Ovary (tissue), 9 donors: Measurements from ENCODE around the gene FMNL1. TPM values are rescaled to one million over a fixed set of nuclear protein-coding genes. Genes with fewer than 3 reads are reported as not detected.

Experiments used
- DNase-seq, 5 donors: peaks; one replicate each; pipeline ENCODE4 v3.0.0-alpha.2; 2019 to 2020
- H3K27ac ChIP-seq, 2 donors: fragments of 200-600 bp; one replicate each; pipeline versions ENCODE4 v1.5.1 to v1.8.0; 2019 to 2022
- H3K27me3 ChIP-seq: fragments of 200-600 bp; one replicate; pipeline ENCODE4 v1.8.0; 2022
- H3K36me3 ChIP-seq: fragments of 200-600 bp; sonication (generic); one replicate; pipeline ENCODE4 v1.5.1; 2019
- H3K4me1 ChIP-seq: one replicate; pipeline ENCODE4 v1.8.1; 2013; ENCODE audit warnings: mild to moderate bottlenecking, moderate library complexity; ENCODE audit not compliant: insufficient read depth
- H3K4me3 ChIP-seq: fragments of 200-600 bp; sonication (generic); one replicate; pipeline ENCODE4 v1.5.1; 2017
- H3K9me3 ChIP-seq, 2 donors: fragments of 200-600 bp in 1 of 2; sonication (generic) in 1 of 2; one replicate each; pipeline versions ENCODE4 v1.5.1 to v1.8.1; 2013 to 2019; ENCODE audit warnings: mild to moderate bottlenecking in 1 of 2, moderate library complexity in 1 of 2
- EP300 ChIP-seq: sonication (generic); formaldehyde crosslinking; IDR thresholded peaks from one replicate; pipeline ENCODE4 v1.6.1; 2017; ENCODE audit warnings: antibody characterized with exemption
- POLR2A ChIP-seq: fragments of 450-650 bp; IDR thresholded peaks from one replicate; pipeline ENCODE4 v1.6.1; 2017; ENCODE audit warnings: antibody characterized with exemption, mild to moderate bottlenecking, moderate library complexity
- WGBS, 3 donors: extraction: QIAGEN DNeasy Blood & Tissue Kit in 1 of 3; methylation state at CpG; one replicate each; pipeline versions ENCODE4 v1.1.5 to v1.1.7; 2013 to 2017; 5-methylcytosine and 5-hydroxymethylcytosine counted together
- intact Hi-C, 4 donors: fragments of 100-400 bp; cut with DNase I; formaldehyde crosslinking; loops; one replicate each; pipeline versions ENCODE4 v1.11.0 to v1.15.1; 2022 to 2023
- polyA plus RNA-seq, 2 donors: library from polyadenylated mRNA; stranded (reverse); fragments of 200-250 nt in 1 of 2; fragments of 350-450 nt in 1 of 2; fragmentation: Illumina TruSeq in 1 of 2; extraction: RNeasy Lipid Tissue Mini Kit (QIAGEN cat#74804) in 1 of 2; gene quantifications; one replicate each; pipeline ENCODE4 v1.2.3, GENCODE V29; 2013 to 2014
- total RNA-seq, 7 donors: library from RNA; depleted of rRNA in 2 of 7; stranded (reverse); fragments of >200 nt in 2 of 7; fragmentation: NEBNext Ultra II Directional in 3 of 7; extraction: Animal tissue kit (Norgen Biotek cat#: 25700) in 3 of 7; gene quantifications; one replicate each; pipeline versions ENCODE4 v1.1.0 to v1.2.4, GENCODE V29; 2016 to 2023
- TF ChIP-seq, protein P1 (sequence below), 3 donors: fragments of 450-650 bp in 2 of 3; fragments of 200-600 bp in 1 of 3; IDR thresholded peaks; one replicate each; pipeline versions ENCODE4 v1.5.1 to v1.8.0; 2016 to 2022; ENCODE audit warnings: antibody characterized with exemption in 3 of 3, mild to moderate bottlenecking in 1 of 3
- donor health status: DM: no; HTN: no; CAD: no; lungs with moderate emphysema.
- donor health status: DM: no; HTN: no; CAD: no.
- donor health status: Bipolar disorder and iron deficiency.
- donor health status: DM: yes; HTN: yes; CAD: no.
- donor health status: DM: no; HTN: no; CAD: no.
- donor health status: DM: yes; HTN: yes; CAD: no.

FMNL1 gene
- total and polyA plus RNA-seq, 9 donors: 2.1 to 24.0 (median 6.1) TPM

DNA sequence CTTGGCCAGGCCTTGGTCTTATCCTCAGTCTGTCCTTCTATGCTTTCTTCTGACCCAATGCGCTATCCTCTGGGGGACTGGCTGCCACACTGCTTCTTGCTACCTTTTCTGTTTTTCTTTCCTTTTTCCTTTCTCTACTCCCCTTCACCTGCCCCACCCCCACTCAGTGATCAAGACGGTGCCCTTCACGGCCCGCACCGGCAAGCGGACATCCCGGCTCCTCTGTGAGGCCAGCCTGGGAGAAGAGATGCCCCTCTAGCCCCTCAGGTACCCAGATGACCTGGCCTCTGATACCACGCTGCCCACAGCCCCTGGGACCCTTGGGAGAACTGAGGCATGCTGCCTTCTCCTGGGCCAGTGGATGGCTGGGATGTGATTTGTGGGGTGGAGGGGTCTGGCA, 24.7 kb downstream of the FMNL1 start:
- Histone ChIP-seq H3K4me1 (peaks cover 10% of the 10 kb centered on the region), H3K27me3 (no peaks in the 10 kb centered on the region), H3K27ac (no peak overlapping the region), H3K36me3 (no peaks in the 10 kb centered on the region), H3K9me3 (no peaks in the 10 kb centered on the region), H3K4me3 (no peak overlapping the region)
- TF ChIP-seq POLR2A (no peak), EP300 (no peak)
- TF ChIP-seq, protein P1, sequence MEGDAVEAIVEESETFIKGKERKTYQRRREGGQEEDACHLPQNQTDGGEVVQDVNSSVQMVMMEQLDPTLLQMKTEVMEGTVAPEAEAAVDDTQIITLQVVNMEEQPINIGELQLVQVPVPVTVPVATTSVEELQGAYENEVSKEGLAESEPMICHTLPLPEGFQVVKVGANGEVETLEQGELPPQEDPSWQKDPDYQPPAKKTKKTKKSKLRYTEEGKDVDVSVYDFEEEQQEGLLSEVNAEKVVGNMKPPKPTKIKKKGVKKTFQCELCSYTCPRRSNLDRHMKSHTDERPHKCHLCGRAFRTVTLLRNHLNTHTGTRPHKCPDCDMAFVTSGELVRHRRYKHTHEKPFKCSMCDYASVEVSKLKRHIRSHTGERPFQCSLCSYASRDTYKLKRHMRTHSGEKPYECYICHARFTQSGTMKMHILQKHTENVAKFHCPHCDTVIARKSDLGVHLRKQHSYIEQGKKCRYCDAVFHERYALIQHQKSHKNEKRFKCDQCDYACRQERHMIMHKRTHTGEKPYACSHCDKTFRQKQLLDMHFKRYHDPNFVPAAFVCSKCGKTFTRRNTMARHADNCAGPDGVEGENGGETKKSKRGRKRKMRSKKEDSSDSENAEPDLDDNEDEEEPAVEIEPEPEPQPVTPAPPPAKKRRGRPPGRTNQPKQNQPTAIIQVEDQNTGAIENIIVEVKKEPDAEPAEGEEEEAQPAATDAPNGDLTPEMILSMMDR (IDR thresholded peaks at IDR 0.05): no peak
- WGBS, 3 donors: 54 to 64% (median 56%) methylated on average over 8 of the region's 8 CpGs
- DNase-seq: peak in 1 of 5 donors; percentile 16
- intact Hi-C loops: no loop called here

DNA sequence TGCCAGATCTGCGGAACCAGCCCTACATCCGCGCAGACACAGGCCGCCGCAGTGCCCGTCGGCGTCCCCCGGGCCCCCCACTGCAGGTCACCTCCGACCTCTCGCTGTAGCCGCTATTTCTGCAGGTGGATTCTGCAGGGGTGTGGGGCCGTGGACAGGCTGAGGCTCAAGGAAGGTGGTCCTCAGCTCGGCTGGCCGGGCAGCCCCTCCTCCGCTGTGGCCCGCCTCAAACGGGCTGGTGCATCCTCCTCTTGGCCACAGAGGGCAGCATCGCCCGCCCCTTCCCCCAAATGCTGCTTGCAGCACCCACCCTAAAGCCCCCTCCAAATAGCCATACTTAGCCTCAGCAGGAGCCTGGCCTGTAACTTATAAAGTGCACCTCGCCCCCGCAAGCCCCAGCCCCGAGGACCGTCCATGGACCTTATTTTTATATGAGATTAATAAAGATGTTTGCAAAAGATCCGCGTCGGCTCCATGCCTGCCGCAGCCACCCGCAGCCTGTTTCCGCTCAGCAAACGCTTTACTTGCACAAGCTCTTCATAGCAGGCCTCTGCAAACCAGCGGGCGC, 25.3 kb downstream of the FMNL1 start:
- intact Hi-C loops: no loop called here
- 5 to 11% (median 9%) methylated on average over 32 to 33 of the region's 33 CpGs for WGBS, 3 donors
- H3K4me1 ChIP-seq: peaks cover 7% of the 10 kb centered on the region
- no peaks in the 10 kb centered on the region for H3K9me3 ChIP-seq
- H3K27me3 ChIP-seq: no peaks in the 10 kb centered on the region
- H3K4me3 ChIP-seq: peak overlapping the region; percentile 34
- no peak overlapping the region for H3K27ac ChIP-seq
- H3K36me3 ChIP-seq: no peaks in the 10 kb centered on the region
- peak in 2 of 5 donors; percentile 34 to 55 for DNase-seq
- TF ChIP-seq POLR2A (no peak), EP300 (no peak)
- TF ChIP-seq, protein P1 (IDR thresholded peaks at IDR 0.05): peak in 1 of 3 donors; percentile 28

- 1% methylated on average over 51 to 61 of the region's 61 CpGs for WGBS, 3 donors
- DNase-seq: peak; percentile 67 to 83 (median 80)
- H3K4me3 ChIP-seq: peak overlapping the region; percentile 34
- H3K4me1 ChIP-seq: peaks cover 7% of the 10 kb centered on the region
- TF ChIP-seq, protein P1 (IDR thresholded peaks at IDR 0.05): no peak
- H3K27ac ChIP-seq: no peak overlapping the region
- no peaks in the 10 kb centered on the region for H3K9me3 ChIP-seq
- no peaks in the 10 kb centered on the region for H3K36me3 ChIP-seq
- no peaks in the 10 kb centered on the region for H3K27me3 ChIP-seq
- intact Hi-C loops: no loop called here
Measured at GRCh38 chr17:45247429-45248131, 25.9 kb downstream of the FMNL1 start.

- no peak overlapping the region for H3K27ac ChIP-seq
- no peaks in the 10 kb centered on the region for H3K9me3 ChIP-seq
- intact Hi-C loops: no loop called here
- WGBS, 3 donors: 18 to 26% (median 22%) methylated on average over 23 to 39 of the region's 39 CpGs
- H3K4me3 ChIP-seq: peak overlapping the region; percentile 34
- H3K27me3 ChIP-seq: no peaks in the 10 kb centered on the region
- peaks cover 7% of the 10 kb centered on the region for H3K4me1 ChIP-seq
- DNase-seq: peak in 1 of 5 donors; percentile 60
- TF ChIP-seq, protein P1 (IDR thresholded peaks at IDR 0.05): no peak
- TF ChIP-seq POLR2A (no peak), EP300 (no peak)
- no peaks in the 10 kb centered on the region for H3K36me3 ChIP-seq
Measured at GRCh38 chr17:45248132-45248957, 26.7 kb downstream of the FMNL1 start.
